ENCODE measurements around the gene GNG12. TPM values are rescaled to one million over a fixed set of nuclear protein-coding genes. Genes with fewer than 3 reads are reported as not detected.

GNG12 gene
- total RNA-seq, 1 experiment from 2014 or later: 14.3 TPM

GRCh38 chr1:67861856-67862516 is 28.7 kb upstream of the GNG12 start:
- no peak overlapping the region for H3T11ph ChIP-seq (ENCODE audit: low read length)
- H3K79me2 ChIP-seq (ENCODE audit: insufficient read depth, low read length): no peaks in the 10 kb centered on the region
- no peak overlapping the region for H3K4ac ChIP-seq (ENCODE audit: low read depth, low read length)
- Mint-ChIP-seq H3K4me3 (no peak overlapping the region), H3K4me1 (no peaks in the 10 kb centered on the region), H3K27ac (no peak overlapping the region), H3K9me3 (no peaks in the 10 kb centered on the region), H3K27me3 (ENCODE audit: low read depth) (no peaks in the 10 kb centered on the region), H3K36me3 (ENCODE audit: insufficient read depth in 1 of 3, low read depth in 3 of 3) (no peaks in the 10 kb centered on the region)
- H3K14ac ChIP-seq (ENCODE audit: insufficient read depth, low read length): no peak overlapping the region
- H3K23me2 ChIP-seq (ENCODE audit: insufficient read length, low read depth, low read length, poor library complexity, severe bottlenecking): no peaks in the 10 kb centered on the region
- no peak overlapping the region for H3K23ac ChIP-seq (ENCODE audit: insufficient read length, low read depth, low read length)
- H2BK5ac ChIP-seq (ENCODE audit: insufficient read length, low read length): no peak overlapping the region
- no peaks in the 10 kb centered on the region for H3K9me3 ChIP-seq (ENCODE audit: control insufficient read depth, low read depth, low read length)
- no peak overlapping the region for H2BK15ac ChIP-seq (ENCODE audit: low read depth, low read length)
- no peak overlapping the region for H4K91ac ChIP-seq (ENCODE audit: insufficient read length, low read depth, low read length)
- no peaks in the 10 kb centered on the region for H3K27me3 ChIP-seq (ENCODE audit: insufficient read depth, low read length)
- no peak for TF ChIP-seq CTCF (conservative IDR thresholded peaks at IDR 0.05)
- no peak overlapping the region for H2BK20ac ChIP-seq (ENCODE audit: low read depth, low read length, poor library complexity, severe bottlenecking)
- H3K9ac ChIP-seq (ENCODE audit: extremely low read depth, insufficient read length, low read length): no peak overlapping the region
- no peak overlapping the region for H3K56ac ChIP-seq (ENCODE audit: insufficient read length, low read depth, low read length)
- no peak overlapping the region for H2AK5ac ChIP-seq (ENCODE audit: insufficient read length, low read length)
- H2BK120ac ChIP-seq (ENCODE audit: low read depth, low read length, poor library complexity, severe bottlenecking): no peak overlapping the region
- no peak overlapping the region for H4K8ac ChIP-seq (replicated peaks; ENCODE audit: insufficient read length, low read depth, low read length)
- H3K4me1 ChIP-seq (ENCODE audit: insufficient read depth, low read length): no peaks in the 10 kb centered on the region
- H4K20me1 ChIP-seq (ENCODE audit: control insufficient read depth, insufficient read depth, insufficient read length): no peaks in the 10 kb centered on the region
- WGBS (ENCODE audit: extremely low coverage, insufficient read length, low lambda C conversion rate): no CpG with 5 or more reads among the region's 1 CpG
- H3K18ac ChIP-seq (ENCODE audit: insufficient read length, low read depth, low read length): no peak overlapping the region
- H3K27ac ChIP-seq (ENCODE audit: insufficient read length, low read depth, low read length): no peak overlapping the region
- no peak for DNase-seq
- no peak overlapping the region for H2BK12ac ChIP-seq (ENCODE audit: insufficient read length, low read depth, low read length)
- no peaks in the 10 kb centered on the region for H3K79me1 ChIP-seq (ENCODE audit: insufficient read depth, low read depth, low read length, poor library complexity, severe bottlenecking)
- no peak overlapping the region for H2AFZ ChIP-seq (ENCODE audit: low read length)
- H3K4me2 ChIP-seq (ENCODE audit: insufficient read depth, insufficient read length, low read length): no peak overlapping the region
- H4K5ac ChIP-seq (ENCODE audit: insufficient read length, low read depth, low read length): no peak overlapping the region

Data from H9 (cell line).